Measurements from ENCODE around the gene CNTN5. TPM values are rescaled to one million over a fixed set of nuclear protein-coding genes. Genes with fewer than 3 reads are reported as not detected.
A peak's percentile ranks its signal among the peaks of the same experiment; 100 is the strongest.
"Not testable (repeated sequence)": the region's sequence is repeated elsewhere in the genome, so short reads cannot be mapped to it uniquely, and the experiment has no call there.

The CNTN5 gene
- total RNA-seq, 1 experiment from 2014 or later, result 1.5 TPM

DNA sequence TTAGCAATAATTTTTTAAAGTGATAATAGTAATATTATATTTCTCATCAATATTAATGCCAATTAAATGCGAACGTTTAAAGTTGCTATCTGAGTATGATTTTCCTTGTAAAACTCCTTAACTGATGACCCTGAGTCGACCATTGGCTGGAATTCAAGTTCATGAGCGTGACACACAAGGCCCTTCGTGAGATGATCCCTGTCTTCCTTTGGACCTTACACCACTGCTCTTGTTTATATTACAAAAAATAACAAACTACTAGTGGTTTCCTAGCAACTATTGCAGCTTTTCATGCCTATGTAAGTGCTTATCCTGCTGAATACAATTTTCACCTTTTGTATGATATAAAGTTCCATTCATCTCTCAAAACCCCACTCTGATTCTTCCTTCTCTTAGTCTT, 752.9 kb downstream of the CNTN5 start:
- Histone ChIP-seq H3K9me3 (no peaks in the 10 kb centered on the region), H3K27me3 (no peaks in the 10 kb centered on the region), H3K4me3 (no peak overlapping the region), H3K36me3 (no peaks in the 10 kb centered on the region)
- peak; percentile 76 for DNase-seq

DNA sequence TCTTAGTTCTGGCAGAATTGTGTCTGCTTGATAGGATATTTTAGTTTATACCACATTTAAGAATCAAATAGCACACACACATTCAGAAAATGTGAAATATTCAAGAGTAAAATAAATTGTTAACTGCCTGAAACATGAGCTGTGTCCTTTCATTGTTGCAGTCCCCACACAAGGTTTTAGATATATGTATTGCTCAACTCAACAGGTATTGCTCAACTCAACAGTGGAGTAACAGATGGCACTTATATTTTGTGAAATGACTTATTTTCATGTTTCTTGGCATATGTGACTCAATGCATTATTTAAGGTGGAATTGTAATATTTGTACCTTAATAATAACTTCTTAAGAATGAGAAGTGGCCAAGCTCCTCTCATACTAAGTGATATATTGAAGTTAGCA, 760.3 kb downstream of the CNTN5 start:
- no peak for DNase-seq
- Histone ChIP-seq H3K36me3 (no peaks in the 10 kb centered on the region), H3K4me3 (no peak overlapping the region), H3K9me3 (no peaks in the 10 kb centered on the region), H3K27me3 (no peaks in the 10 kb centered on the region)

DNA sequence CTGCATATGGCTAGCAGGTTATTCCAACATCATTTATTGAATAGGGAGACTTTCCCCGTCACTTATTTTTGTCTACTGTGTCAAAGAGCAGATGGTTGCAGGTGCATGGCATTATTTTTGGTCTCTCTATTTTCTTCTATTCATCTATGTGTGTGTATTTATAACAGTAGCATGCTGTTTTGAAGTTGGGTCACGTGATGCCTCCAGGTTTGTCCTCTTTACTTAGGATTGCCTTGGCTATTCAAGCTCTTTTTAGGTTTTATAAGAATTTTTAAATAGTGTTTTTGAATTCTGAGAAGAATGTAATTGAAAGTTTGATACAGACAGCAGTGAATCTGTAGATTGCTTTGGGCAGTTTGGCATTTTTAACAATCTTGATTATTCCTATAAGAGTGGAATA, 770.6 kb downstream of the CNTN5 start:
- DNase-seq, result no peak
- no peaks in the 10 kb centered on the region for H3K27me3 ChIP-seq
- no peaks in the 10 kb centered on the region for H3K36me3 ChIP-seq
- no peaks in the 10 kb centered on the region for H3K9me3 ChIP-seq
- H3K4me3 ChIP-seq, result no peak overlapping the region

DNA sequence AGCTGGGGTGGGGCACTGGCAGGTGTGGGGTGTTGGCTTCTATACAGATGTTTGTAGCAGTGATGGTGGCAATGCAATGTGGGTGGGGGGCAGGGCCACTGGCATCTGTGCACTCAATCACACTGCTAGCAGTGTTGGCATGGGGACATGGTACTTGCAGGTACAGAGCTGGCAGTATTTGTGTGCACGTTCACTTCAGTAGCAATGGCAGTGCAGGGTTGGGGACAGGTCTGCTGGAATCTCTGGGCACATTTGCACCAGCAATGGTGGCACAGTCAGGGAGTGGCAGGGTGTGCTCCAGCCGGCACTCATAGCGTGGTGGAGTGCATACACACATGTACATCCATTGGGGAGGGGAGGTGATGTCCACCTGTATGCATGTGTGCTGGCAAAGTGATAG, 775.2 kb downstream of the CNTN5 start:
- no peaks in the 10 kb centered on the region for H3K36me3 ChIP-seq
- H3K9me3 ChIP-seq, result no peaks in the 10 kb centered on the region
- no peak for DNase-seq
- no peak overlapping the region for H3K4me3 ChIP-seq
- no peaks in the 10 kb centered on the region for H3K27me3 ChIP-seq

DNA sequence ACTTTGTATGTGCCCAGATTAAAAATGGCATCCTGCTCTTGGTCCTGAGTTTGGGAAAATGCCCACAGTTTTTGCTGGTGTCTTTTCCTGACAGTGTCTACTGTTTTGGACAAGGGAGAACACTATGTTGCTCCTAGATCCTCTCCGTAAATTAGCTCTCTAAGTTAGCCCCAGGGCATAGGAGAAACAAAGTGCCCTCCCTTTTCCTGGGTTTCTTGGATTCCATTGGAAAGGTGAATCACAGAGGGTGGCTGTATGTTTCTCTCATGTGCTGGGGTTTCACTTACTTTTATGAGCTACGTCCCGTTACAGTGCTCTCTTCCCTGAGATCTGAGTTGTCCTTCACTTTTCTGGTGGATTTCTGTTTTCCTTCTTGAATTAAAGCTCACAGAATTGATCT, 782.8 kb downstream of the CNTN5 start:
- Histone ChIP-seq H3K9me3 (no peaks in the 10 kb centered on the region), H3K36me3 (no peaks in the 10 kb centered on the region), H3K4me3 (no peak overlapping the region), H3K27me3 (no peaks in the 10 kb centered on the region)
- no peak for DNase-seq

DNA sequence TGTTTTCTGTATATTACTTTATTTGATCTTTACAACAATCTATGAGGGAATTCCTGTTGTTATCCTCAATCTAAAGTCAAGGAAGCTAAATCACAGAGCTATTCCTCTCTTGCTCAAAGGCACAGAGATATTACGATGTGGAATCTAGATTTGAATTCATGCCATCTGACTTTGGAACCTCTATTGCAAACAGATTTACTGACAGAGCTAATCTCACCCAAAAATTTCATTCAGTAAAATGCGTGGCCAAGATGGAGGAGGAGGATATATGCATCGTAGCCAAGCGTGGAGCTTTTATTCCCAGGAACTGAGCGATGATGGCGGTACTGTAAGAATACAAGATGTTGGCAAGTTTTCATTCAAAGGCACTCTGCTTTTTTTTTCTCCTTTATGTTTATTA, 791.8 kb downstream of the CNTN5 start:
- no peaks in the 10 kb centered on the region for H3K27me3 ChIP-seq
- H3K36me3 ChIP-seq, result no peaks in the 10 kb centered on the region
- no peak overlapping the region for H3K4me3 ChIP-seq
- DNase-seq, result no peak
- H3K9me3 ChIP-seq, result no peaks in the 10 kb centered on the region

DNA sequence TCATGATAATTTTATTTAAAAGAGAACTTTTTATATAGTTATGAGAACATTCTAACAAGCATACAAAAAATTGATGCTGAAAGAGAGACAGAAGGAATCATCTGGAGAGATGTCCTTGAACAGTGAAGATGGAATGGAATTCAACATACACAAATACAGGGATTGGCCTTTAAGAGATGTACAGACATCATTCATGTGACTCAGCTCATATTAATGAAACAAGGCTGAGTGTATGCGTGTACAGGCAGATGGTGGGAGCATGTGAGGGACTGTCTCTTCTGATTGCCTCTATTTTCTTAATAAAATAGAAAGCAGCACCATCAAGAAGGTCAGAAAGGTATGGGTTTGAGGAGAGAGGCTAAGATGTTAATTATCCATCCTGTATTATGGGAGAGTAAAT, 793.3 kb downstream of the CNTN5 start:
- Histone ChIP-seq H3K36me3 (no peaks in the 10 kb centered on the region), H3K4me3 (no peak overlapping the region), H3K9me3 (no peaks in the 10 kb centered on the region), H3K27me3 (no peaks in the 10 kb centered on the region)
- DNase-seq, result no peak

DNA sequence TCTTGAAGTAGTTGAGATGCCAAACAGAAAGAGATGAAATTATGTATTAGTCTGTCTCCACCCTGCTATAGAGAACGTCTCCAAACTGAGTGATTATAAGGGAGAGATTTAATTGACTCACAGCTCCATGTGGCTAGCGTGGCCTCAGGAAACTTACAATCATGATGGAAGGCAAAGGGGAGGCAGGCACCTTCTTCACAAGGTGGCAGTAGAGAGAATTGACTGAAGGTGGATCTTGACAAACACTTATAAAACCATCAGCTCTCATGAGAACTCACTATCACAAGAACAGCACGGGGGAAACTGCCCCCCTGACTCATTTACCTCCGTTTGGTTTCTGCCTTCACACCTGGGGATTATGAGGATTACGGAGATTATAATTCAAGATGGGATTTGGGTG, 794.0 kb downstream of the CNTN5 start:
- DNase-seq, result no peak
- no peaks in the 10 kb centered on the region for H3K27me3 ChIP-seq
- H3K36me3 ChIP-seq, result no peaks in the 10 kb centered on the region
- no peaks in the 10 kb centered on the region for H3K9me3 ChIP-seq
- H3K4me3 ChIP-seq, result no peak overlapping the region

DNA sequence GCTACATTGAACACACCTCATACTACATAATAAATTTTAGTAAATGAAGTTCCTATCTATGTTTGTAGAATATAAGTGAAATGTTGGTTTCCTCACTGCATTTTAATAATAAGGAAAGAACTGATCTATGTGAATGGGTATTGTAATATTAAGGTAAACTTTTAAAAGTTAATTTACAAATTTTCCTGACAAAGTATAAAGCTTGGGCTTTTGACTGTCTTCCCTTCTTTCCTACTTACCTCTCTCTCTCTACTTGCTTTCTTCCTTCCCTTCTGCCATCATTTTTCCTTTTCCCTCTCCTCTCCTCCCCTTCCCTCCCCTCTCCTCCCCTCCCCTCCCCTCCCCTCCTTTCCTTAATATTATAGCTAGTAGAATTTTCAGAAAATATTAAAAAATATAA, 798.2 kb downstream of the CNTN5 start:
- Histone ChIP-seq H3K4me3 (no peak overlapping the region), H3K27me3 (no peaks in the 10 kb centered on the region), H3K36me3 (no peaks in the 10 kb centered on the region), H3K9me3 (no peaks in the 10 kb centered on the region; the same call in 1 of the 2 replicates)
- DNase-seq, result no peak

DNA sequence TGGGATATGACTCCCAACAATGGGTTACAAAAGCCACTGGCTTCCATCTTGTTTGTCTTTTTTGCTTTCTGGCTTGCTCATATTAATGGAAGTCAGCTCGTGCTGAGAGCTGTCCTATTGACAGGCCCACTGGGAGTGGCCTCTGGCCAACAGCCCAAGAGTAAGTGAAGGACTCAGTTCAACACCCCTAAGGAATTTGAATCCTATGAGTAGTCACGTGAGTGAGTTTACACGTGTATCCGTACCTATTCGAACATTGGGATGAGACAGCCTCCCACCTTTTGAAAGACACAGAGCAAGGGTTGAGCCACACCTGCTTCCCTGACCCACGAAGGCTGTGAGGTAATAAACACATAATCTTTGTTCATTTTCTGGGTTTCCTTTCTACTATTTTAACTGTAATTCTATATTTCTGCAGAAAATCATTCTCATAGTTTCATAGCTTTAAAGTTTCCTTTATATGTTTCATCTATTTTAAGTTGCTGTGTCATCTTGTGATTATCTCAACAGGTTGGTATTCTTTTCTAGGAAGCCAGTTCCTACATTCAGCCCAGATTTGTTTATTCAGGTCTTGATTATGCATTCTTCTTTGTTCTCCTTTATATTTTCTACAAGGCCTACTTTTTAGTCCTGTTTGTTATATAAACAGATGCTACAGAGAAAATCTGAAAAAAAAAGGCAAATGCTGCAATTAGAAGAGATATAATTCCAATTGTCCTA, 802.3 kb downstream of the CNTN5 start:
- H3K4me3 ChIP-seq, result no peak overlapping the region
- DNase-seq, result peak; percentile 14
- no peaks in the 10 kb centered on the region; the same call in 1 of the 2 replicates for H3K9me3 ChIP-seq
- no peaks in the 10 kb centered on the region for H3K27me3 ChIP-seq
- no peaks in the 10 kb centered on the region for H3K36me3 ChIP-seq

DNA sequence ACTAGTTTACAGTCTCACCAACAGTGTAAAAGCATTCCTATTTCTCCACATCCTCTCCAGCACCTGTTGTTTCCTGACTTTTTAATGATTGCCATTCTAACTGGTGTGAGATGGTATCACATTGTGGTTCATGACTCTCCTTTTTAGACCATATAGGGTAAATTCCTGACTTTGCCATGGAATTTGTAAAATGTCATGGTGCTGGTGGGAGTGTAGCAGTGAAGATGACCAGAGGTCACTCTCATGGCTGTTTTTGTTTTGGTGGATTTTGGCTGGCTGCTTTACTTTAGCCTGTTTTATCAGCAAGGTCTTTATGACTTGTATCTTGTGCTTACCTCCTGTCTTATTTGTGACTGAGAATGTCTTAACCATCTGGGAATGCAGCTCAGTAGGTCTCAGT, 816.0 kb downstream of the CNTN5 start:
- DNase-seq, result not testable (repeated sequence)

DNA sequence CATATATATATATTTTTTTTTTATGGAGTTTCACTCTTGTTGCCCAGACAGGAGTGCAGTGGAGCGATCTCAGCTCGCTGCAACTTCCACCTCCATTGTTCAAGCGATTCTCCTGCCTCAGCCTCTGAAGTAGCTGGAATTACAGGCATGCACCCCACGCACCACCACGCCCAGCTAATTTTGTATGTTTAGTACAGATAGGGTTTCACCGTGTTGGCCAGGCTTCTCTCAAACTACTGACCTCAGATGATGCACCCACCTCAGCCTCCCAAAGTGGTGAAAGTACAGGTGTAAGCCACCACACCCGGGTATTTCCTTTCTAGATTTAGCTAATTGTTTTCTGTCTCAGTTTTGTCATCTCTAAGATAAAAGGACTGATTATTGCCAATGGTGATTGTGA, 821.1 kb downstream of the CNTN5 start:
- Histone ChIP-seq H3K36me3 (no peaks in the 10 kb centered on the region), H3K4me3 (no peak overlapping the region), H3K9me3 (no peaks in the 10 kb centered on the region), H3K27me3 (no peaks in the 10 kb centered on the region)
- no peak for DNase-seq

More for the DNA sequence above, 816.0 kb downstream of the CNTN5 start:
- not testable (repeated sequence) for H3K27me3 ChIP-seq, H3K9me3 ChIP-seq, H3K4me3 ChIP-seq, H3K36me3 ChIP-seq

DNA sequence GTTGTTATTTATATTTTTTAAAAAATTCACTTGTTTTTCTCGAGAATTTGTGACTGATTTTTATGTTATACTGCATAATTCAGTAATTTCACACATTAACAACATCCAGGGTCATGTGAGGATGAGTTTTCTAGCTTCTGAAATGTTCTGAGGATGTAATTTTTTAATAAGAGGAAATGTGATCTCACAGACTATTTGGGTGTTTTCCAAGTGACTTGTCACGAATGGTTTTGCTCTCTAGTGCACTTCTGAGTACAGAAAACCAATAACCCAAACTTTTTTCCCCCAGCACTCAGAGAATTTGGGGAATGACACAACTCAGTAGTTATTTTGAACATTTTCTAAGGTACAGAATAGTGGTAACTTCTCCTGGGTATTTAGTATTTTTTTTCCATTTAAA, 845.2 kb downstream of the CNTN5 start:
- no peak for DNase-seq
- H3K36me3 ChIP-seq, result no peaks in the 10 kb centered on the region
- no peak overlapping the region for H3K4me3 ChIP-seq
- no peaks in the 10 kb centered on the region for H3K9me3 ChIP-seq
- H3K27me3 ChIP-seq, result no peaks in the 10 kb centered on the region

DNA sequence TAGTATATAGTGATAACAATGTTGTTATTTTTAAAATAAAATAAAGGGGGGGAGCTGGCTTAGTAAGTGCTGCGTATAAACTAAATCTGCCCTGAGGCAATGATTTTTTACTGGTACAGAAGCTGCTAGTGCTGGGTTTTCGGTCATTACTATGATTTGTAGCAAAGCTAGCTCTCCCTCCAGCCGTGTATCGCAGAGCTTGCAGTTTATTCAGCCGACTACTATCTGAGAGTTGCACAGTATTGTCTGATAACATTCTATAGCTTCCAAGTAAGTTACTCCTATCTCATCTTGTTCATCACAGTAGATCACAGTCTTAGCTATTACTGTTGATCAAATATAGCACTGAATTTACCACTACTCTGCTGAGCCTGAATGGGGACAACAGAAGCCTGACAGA, 860.9 kb downstream of the CNTN5 start:
- no peaks in the 10 kb centered on the region for H3K27me3 ChIP-seq
- no peak overlapping the region for H3K4me3 ChIP-seq
- no peaks in the 10 kb centered on the region for H3K36me3 ChIP-seq
- H3K9me3 ChIP-seq, result no peaks in the 10 kb centered on the region
- DNase-seq, result no peak

DNA sequence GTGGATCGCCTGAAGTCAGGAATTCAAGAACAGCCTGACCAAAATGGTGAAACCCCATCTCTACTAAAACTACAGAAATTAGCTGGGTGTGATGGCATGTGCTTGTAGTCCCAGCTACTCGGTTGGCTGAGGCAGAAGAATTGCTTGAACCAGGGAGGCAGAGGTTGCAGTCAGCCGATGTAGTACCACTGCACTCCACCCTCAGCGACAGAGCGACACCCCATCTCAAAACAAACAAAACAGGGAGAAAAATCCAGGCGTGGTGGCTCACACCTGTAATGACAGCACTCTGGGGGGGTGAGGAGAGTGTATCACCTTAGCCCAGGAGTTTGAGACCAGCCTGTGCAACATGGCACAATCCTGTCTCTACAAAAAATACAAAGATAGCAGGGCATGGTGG, 864.0 kb downstream of the CNTN5 start:
- Histone ChIP-seq H3K27me3 (no peaks in the 10 kb centered on the region), H3K36me3 (no peaks in the 10 kb centered on the region), H3K4me3 (no peak overlapping the region), H3K9me3 (no peaks in the 10 kb centered on the region)
- DNase-seq, result no peak

DNA sequence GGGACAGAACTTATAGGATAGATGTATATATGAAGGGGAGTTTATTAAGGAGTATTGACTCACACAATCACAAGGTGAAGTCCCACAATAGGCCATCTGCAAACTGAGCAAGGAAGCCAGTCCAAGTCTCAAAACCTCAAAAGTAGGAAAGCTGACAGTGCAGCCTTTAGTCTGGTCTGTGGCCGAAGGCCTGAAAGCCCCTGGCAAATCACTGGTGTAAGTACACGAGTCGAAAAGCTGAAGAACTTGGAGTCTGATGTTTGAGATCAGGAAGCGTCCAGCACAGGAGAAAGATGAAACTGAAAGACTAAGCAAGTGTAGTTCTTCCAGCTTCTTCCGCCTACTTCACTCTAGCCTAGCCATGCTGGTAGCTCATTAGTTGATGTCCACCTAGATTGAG, 866.7 kb downstream of the CNTN5 start:
- no peaks in the 10 kb centered on the region for H3K9me3 ChIP-seq
- no peak for DNase-seq
- no peak overlapping the region for H3K4me3 ChIP-seq
- H3K27me3 ChIP-seq, result no peaks in the 10 kb centered on the region
- no peaks in the 10 kb centered on the region for H3K36me3 ChIP-seq

DNA sequence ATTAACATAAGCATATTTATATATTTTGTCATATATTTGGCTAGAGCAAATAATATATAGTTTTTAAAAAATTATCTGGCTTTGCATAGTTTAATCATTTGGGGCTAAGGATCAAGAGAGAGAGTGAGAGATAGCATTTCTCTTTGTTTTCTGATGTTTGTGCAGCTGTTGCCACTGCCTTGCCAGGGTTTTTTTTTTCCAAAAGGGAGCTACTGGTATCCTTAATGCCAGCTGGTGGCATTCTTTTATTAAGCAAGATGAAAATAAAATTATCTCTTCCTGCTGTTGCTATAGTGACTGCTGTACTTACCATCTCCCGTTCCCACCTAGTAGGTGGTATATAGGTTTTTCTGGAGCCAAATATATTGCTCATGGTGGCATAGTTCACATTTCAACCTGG, 873.1 kb downstream of the CNTN5 start:
- Histone ChIP-seq H3K27me3 (no peaks in the 10 kb centered on the region), H3K4me3 (no peak overlapping the region), H3K36me3 (no peaks in the 10 kb centered on the region), H3K9me3 (peaks cover 9% of the 10 kb centered on the region)
- DNase-seq, result no peak

DNA sequence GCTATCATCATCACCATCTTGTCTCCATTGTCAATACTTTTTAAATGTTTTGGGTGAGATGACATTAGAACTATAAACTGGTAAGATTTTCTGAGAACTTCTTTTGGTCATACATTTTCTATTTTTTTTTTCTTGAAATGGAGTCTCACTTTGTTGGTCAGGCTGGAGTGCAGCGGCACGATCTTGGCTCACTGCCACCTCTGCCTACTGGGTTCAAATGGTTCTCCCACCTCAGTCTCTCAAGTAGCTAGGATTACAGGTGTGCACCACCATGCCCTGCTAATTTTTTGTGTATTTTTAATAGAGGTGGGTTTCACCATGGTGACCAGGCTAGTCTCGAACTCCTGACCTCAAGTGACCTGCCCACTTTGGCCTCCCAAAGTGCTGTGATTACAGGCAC, 880.4 kb downstream of the CNTN5 start:
- no peak overlapping the region for H3K4me3 ChIP-seq
- peaks cover 9% of the 10 kb centered on the region for H3K9me3 ChIP-seq
- no peaks in the 10 kb centered on the region for H3K27me3 ChIP-seq
- H3K36me3 ChIP-seq, result no peaks in the 10 kb centered on the region
- DNase-seq, result no peak

DNA sequence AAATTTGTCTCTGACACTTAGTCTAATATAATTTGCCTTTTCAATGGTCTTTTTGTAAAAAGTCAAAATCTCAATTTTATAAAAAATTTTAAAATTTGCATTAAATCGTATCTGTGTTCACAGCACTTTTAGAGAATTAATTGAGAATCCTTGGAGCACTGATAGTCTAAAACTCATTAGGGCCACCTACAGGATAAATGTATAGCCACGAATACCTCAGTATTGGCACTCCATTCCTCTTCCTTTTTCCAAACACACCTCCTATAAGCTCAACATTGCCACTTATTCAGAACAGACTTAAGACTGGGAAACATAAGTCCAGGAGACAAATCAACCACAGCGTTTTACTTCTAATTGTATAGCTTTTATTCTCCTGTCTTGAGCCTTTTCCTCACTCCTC, 890.4 kb downstream of the CNTN5 start:
- no peaks in the 10 kb centered on the region for H3K9me3 ChIP-seq
- H3K36me3 ChIP-seq, result no peaks in the 10 kb centered on the region
- no peak overlapping the region for H3K4me3 ChIP-seq
- no peak for DNase-seq
- no peaks in the 10 kb centered on the region for H3K27me3 ChIP-seq

Measured in MG63 (cell line).